Measurements from ENCODE around the gene RNH1. TPM values are rescaled to one million over a fixed set of nuclear protein-coding genes. Genes with fewer than 3 reads are reported as not detected.

Gene RNH1
- total RNA-seq, 1 donor from 2014 or later = 361 TPM

DNA sequence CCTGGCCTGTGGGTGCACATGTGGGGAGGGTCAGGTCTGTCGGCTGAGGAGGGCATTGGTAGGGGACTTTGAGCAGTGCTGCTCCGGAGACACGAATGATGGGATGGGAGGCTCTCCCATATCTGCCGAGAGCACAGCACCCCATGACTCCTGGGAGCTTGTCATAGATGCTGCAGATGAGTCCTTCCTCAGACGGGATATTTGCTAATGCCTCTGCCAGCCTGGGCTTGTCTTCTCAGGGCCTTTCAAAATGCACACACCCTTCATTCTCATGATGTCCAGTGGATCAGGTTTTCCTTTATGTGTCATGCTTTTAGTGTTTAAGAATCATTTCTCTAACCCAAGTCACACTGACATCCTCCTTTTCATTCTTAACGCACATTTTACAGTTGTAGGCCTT is 8.1 kb upstream of the RNH1 start:
- peak; percentile 100 for DNase-seq (ENCODE audit: low read depth)
- peak; percentile 99 for FAIRE-seq
- peaks cover 3% of the 10 kb centered on the region for H3K36me3 ChIP-seq (ENCODE audit: control insufficient read depth, insufficient read depth, low read length)
- H3K27me3 ChIP-seq (ENCODE audit: control insufficient read depth, insufficient read depth, low read length) = no peaks in the 10 kb centered on the region
- TF ChIP-seq, protein P1, sequence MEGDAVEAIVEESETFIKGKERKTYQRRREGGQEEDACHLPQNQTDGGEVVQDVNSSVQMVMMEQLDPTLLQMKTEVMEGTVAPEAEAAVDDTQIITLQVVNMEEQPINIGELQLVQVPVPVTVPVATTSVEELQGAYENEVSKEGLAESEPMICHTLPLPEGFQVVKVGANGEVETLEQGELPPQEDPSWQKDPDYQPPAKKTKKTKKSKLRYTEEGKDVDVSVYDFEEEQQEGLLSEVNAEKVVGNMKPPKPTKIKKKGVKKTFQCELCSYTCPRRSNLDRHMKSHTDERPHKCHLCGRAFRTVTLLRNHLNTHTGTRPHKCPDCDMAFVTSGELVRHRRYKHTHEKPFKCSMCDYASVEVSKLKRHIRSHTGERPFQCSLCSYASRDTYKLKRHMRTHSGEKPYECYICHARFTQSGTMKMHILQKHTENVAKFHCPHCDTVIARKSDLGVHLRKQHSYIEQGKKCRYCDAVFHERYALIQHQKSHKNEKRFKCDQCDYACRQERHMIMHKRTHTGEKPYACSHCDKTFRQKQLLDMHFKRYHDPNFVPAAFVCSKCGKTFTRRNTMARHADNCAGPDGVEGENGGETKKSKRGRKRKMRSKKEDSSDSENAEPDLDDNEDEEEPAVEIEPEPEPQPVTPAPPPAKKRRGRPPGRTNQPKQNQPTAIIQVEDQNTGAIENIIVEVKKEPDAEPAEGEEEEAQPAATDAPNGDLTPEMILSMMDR (IDR thresholded peaks at IDR 0.05; ENCODE audit: insufficient read depth, low read length, severe bottlenecking) = no peak
- H3K4me3 ChIP-seq (ENCODE audit: low read depth, low read length) = no peak overlapping the region

- FAIRE-seq = no peak
These were observed 7.6 kb upstream of the RNH1 start for GRCh38 chr11:514606-515005.

GRCh38 chr11:512761-513595 is 5.9 kb upstream of the RNH1 start:
- DNase-seq (ENCODE audit: low read depth) (no peak), FAIRE-seq (no peak)
- H3K36me3 ChIP-seq (ENCODE audit: control insufficient read depth, insufficient read depth, low read length) = peaks cover 8% of the 10 kb centered on the region
- TF ChIP-seq, protein P1 (IDR thresholded peaks at IDR 0.05; ENCODE audit: insufficient read depth, low read length, severe bottlenecking) = no peak
- H3K27me3 ChIP-seq (ENCODE audit: control insufficient read depth, insufficient read depth, low read length) = no peaks in the 10 kb centered on the region
- H3K4me3 ChIP-seq (ENCODE audit: low read depth, low read length) = no peak overlapping the region

More at GRCh38 chr11:514606-515005, 7.6 kb upstream of the RNH1 start:
- Histone ChIP-seq H3K4me3 (ENCODE audit: low read depth, low read length) (no peak overlapping the region), H3K36me3 (ENCODE audit: control insufficient read depth, insufficient read depth, low read length) (peaks cover 6% of the 10 kb centered on the region), H3K27me3 (ENCODE audit: control insufficient read depth, insufficient read depth, low read length) (no peaks in the 10 kb centered on the region)
- DNase-seq (ENCODE audit: low read depth) = no peak
- TF ChIP-seq, protein P1 (IDR thresholded peaks at IDR 0.05; ENCODE audit: insufficient read depth, low read length, severe bottlenecking) = no peak

- Histone ChIP-seq H3K27me3 (ENCODE audit: control insufficient read depth, insufficient read depth, low read length) (no peaks in the 10 kb centered on the region), H3K4me3 (ENCODE audit: low read depth, low read length) (no peak overlapping the region), H3K36me3 (ENCODE audit: control insufficient read depth, insufficient read depth, low read length) (peaks cover 8% of the 10 kb centered on the region)
- FAIRE-seq (no peak), DNase-seq (ENCODE audit: low read depth) (no peak)
- TF ChIP-seq, protein P1 (IDR thresholded peaks at IDR 0.05; ENCODE audit: insufficient read depth, low read length, severe bottlenecking) = no peak
These were observed 1.9 kb upstream of the RNH1 start for GRCh38 chr11:508956-509355.

GRCh38 chr11:507727-508515 is 879 bp upstream of the RNH1 start:
- no peak for FAIRE-seq
- Histone ChIP-seq H3K27me3 (ENCODE audit: control insufficient read depth, insufficient read depth, low read length) (no peaks in the 10 kb centered on the region), H3K36me3 (ENCODE audit: control insufficient read depth, insufficient read depth, low read length) (peaks cover 9% of the 10 kb centered on the region), H3K4me3 (ENCODE audit: low read depth, low read length) (peak overlapping the region; percentile 71)
- TF ChIP-seq, protein P1 (IDR thresholded peaks at IDR 0.05; ENCODE audit: insufficient read depth, low read length, severe bottlenecking) = no peak
- DNase-seq (ENCODE audit: low read depth) = no peak

All from bronchial epithelial cell (primary cell).